Activated gamma-delta T cell (primary cell): Measurements from ENCODE around the gene HSFX3.
"Not testable (repeated sequence)": the region's sequence is repeated elsewhere in the genome, so short reads cannot be mapped to it uniquely, and the experiment has no call there.

Experiments
- DNase-seq: peaks from one replicate; lab custom pipeline; 2025; lab: John Stamatoyannopoulos, UW
- total RNA-seq, 2 donors: gene quantifications; one replicate each; lab custom pipeline; 2026; lab: John Stamatoyannopoulos, UW

The HSFX3 gene, protein sequence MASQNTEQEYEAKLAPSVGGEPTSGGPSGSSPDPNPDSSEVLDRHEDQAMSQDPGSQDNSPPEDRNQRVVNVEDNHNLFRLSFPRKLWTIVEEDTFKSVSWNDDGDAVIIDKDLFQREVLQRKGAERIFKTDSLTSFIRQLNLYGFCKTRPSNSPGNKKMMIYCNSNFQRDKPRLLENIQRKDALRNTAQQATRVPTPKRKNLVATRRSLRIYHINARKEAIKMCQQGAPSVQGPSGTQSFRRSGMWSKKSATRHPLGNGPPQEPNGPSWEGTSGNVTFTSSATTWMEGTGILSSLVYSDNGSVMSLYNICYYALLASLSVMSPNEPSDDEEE
- 0 to 0.05 reads per million in 2 donors for total RNA-seq

GRCh38 chrX:149549701-149550100, at the start of gene HSFX3:
Gene HSFX3 (minus strand): TSS chrX:149549924. CDS start chrX:149549852, 72 bp downstream.
- DNase-seq: not testable (repeated sequence)

DNA sequence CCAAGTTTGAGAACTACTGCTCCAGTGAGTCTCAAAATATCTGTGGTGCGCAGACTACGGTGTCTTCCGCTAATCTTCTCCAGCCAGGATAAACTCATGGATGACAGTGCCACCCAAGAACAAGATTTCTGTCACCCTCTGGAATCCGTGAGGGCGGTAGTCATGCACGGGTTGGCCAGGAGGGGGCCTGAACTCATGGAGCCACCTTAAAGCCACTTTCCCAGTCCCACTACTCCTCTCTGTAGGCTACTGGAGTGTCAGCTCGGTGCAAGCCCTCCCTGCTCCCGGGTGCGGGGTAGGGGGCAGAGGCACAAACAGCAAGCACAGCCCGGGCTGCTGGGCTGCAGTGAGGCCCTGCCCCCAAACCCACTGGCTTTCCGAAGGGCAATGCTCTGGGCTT, 48.9 kb upstream of the HSFX3 start:
- not testable (repeated sequence) for DNase-seq

GRCh38 chrX:149595943-149596342, 46.2 kb upstream of the HSFX3 start:
- not testable (repeated sequence) for DNase-seq

DNA sequence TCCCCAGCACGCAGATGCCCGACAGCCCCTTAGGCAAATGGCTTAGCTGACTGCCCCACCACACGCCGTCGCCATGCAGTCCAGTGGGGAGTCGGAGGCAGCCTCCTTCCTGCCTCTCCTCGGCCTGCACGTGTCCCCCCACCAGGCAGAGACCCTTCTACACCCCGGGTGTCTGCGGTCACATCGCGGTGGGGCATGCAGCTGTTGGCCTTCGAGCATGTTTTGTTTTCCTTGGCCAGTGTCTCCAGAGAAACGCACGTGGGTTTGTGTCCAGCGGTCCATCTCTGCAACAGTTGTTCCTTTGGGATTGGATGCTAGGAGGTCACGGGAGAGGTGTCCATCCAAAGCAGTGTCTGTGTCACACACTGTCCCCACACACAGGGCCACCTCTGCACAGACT, 45.5 kb upstream of the HSFX3 start, which contains the start of gene HSFX2:
HSFX2 (minus strand) TSS at position 101 of the 400 bp plus-strand sequence. CDS start 614 bp downstream, outside the sequence.
- not testable (repeated sequence) for DNase-seq

DNA sequence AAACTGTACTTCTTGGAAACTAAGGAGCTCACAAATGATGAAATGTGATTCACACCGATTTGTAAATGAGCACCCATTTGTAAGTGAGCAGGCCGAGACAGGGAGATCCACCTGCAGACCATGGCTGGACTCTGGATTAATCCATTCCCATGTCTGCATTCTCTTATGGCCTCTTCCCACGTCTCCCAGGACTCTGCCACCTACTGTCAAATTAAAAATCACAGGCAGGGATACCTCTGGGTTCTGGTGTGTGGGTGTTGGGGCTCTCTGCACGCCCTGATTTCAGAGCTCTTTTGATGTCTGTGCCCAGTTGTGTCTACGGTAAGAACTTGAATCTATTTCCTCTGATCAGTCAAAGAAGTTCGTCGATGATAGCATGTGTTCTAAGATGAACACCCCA, 41.3 kb upstream of the HSFX3 start:
- not testable (repeated sequence) for DNase-seq

- not testable (repeated sequence) for DNase-seq
Measured at GRCh38 chrX:149587359-149587758, 37.6 kb upstream of the HSFX3 start, which contains the start of gene MAGEA9B. Gene MAGEA9B (minus strand): TSS chrX:149587459. CDS start chrX:149583179, 4,280 bp downstream.

- not testable (repeated sequence) for DNase-seq
Measured at GRCh38 chrX:149585631-149586030, 35.9 kb upstream of the HSFX3 start.

- DNase-seq: not testable (repeated sequence)
Measured at GRCh38 chrX:149573456-149573855, 23.7 kb upstream of the HSFX3 start.

- no peak for DNase-seq
Measured at GRCh38 chrX:149572743-149573142, 23.0 kb upstream of the HSFX3 start.

GRCh38 chrX:149571770-149572169, 22.0 kb upstream of the HSFX3 start:
- DNase-seq: no peak

DNA sequence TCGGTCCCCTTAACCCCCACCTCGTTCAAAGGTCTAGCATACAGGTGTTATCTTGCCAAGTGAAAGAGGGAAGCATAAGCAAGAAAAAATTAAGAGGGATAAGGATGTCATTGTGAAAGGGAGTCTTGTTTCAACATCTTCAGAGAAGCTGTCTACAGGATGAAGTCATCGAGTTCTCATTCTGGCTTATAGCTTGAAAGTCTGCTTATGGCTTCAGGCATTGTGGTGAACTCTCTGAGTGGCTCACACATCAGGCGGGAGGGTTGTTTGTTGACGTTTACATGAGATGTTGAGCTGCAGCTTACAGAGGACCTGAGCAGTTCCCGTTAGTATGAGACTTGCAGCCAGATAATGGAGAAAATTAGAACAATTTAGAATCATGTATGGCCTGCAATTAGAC, 20.9 kb upstream of the HSFX3 start:
- DNase-seq: no peak

DNA sequence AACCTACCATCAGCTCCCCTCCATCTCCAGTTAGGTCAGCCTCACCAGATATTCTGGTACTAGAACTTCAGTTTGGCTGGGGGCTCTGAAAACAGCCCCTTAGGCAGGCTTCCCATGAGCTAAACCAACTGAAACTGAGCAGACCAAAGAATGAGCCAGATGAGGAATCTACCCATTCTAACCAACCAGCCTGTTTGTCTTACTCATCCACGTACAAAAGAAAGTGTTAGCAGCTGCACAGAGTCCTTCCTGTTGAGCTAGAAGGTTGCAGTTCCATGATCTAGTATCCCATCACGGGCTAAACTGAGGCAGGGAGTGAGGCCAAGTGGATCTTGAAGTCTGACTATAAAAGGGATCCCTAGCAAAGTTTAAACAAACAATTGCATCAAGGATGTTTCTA, 20.0 kb upstream of the HSFX3 start:
- DNase-seq: no peak

GRCh38 chrX:149568701-149569296, 19.1 kb upstream of the HSFX3 start:
- no peak for DNase-seq

- no peak for DNase-seq
Measured at GRCh38 chrX:149567621-149568417, 18.1 kb upstream of the HSFX3 start.

GRCh38 chrX:149563359-149563758, 13.6 kb upstream of the HSFX3 start:
- DNase-seq: no peak

DNA sequence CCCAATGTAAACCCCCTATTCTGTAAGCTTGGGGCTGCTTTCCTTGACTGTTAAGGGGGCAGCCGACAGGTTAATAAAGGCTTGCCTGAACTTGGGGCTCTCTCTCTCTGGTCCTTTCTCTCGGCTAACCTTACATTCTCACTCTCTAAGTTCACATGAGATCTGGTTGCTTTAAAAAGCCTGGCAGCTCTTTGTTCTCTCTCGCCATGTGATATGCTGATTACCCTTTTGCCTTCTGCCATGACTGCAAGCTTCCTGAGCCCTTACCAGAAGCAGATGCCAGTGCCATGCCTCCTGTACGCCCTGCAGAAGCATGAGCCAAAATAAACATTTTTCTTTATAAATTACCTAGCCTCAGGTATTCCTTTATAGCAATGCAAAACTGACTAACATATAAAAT, 5.5 kb upstream of the HSFX3 start:
- DNase-seq: not testable (repeated sequence)

DNA sequence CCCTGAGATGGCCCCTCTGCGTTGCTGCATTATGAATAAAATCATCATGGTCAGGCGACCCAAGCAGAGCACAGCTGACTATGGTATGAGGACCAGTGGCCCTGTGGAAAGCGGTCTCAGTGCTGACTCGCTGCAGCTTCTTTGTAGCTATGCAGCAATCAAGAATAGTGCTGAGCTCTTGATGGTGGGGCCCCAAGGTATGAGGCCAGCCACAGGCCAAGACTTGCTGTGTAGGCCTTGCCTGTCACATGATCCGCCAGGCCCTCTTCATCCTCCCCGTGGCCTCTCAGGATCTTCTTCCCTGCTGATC, 2.2 kb upstream of the HSFX3 start:
- DNase-seq: not testable (repeated sequence)

DNA sequence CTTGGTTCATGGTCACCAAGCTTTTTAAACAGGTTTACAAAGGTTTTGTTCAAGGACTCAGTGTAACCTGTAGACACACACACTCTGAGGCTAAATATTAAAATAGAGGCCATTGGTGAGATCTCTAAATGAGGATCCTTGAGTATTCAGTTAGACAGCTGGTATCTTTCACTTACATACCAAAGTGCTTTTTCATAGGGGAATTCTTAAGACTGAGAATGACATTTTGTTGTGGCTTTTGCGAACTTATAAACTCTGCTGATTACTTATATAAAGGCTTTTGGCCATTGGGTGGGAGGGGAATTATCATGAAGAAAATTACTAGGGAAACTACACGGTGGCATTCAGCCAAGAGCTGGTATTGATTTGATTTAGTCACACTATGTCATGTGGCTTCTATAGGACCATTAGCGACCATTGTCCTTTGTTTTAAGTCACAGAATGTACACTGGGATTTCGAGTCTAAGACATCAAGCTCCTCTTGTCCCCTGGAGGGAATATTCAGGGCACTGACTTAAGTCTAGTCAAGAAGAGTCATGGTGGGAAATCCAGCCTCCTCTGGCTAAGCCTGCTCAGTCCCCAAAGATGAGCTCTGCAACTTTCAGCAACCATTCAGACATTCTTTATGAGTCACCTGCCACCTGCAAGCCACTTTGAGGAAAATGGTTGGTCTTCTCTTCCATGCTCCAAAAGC, 1.7 kb upstream of the HSFX3 start:
- DNase-seq: not testable (repeated sequence)

DNA sequence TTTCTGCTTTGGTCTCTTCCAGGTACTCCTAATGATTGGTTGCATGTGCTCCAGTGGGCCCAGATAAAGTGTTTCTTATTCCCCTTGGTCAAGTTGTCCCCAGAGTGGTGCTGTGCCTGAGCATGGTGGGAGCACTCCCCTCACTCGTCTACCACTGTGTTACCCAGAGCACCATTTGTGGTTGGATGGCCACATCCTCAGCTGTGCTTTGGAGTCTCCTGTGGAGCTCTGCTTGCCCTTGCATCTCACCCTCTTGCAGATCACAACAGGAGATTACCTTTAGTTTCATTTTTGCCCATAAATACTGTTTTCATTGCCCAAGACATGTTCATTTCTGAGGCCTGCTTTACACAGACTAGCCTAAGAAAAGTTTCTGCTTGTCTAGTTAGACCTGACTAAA, 730 bp upstream of the HSFX3 start:
- not testable (repeated sequence) for DNase-seq

GRCh38 chrX:149547782-149548181, 1.9 kb downstream of the HSFX3 start:
- DNase-seq: not testable (repeated sequence)

DNA sequence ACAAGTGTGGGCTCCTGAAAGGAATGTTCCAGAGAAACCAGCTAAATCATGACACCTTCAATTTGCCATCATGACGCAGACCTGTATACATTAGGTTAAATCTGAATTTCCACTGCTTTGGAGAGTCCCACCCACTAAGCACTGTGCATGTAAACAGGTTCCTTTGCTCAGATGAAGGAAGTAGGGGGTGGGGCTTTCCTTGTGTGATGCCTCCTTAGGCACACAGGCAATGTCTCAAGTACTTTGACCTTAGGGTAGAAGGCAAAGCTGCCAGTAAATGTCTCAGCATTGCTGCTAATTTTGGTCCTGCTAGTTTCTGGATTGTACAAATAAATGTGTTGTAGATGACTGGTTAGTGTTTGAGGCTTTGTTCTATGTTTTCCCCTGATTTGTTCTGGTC, 2.8 kb downstream of the HSFX3 start:
- DNase-seq: not testable (repeated sequence)
